G401 (cell line): Measurements from ENCODE around the gene GAP43. TPM values are rescaled to one million over a fixed set of nuclear protein-coding genes. Genes with fewer than 3 reads are reported as not detected.

Experiments
- DNase-seq: peaks from one replicate; pipeline ENCODE4 v3.0.0-alpha.2; 2015; ENCODE audit warnings: low spot score
- in situ Hi-C: cut with HindIII; loops from 2 replicates; pipeline ENCODE4 v1.10.0; 2016; ENCODE audit warnings: low sequenced_read_pairs, mixed read lengths
- total RNA-seq: library from RNA; depleted of rRNA; stranded (reverse); fragments of >200 nt; shearing (Covaris generic); gene quantifications from 2 replicates; pipeline ENCODE4 v1.2.3, GENCODE V29; 2014; rRNA removed

Gene GAP43
- total RNA-seq: not detected in 2 replicates

- in situ Hi-C loops: no loop called here
- peak; percentile 92 for DNase-seq
These were observed at the start of gene GAP43 for GRCh38 chr3:115623044-115623868. TSS of gene GAP43 (plus strand) at chr3:115623510. CDS start at chr3:115623690, 180 bp downstream.

GRCh38 chr3:115576325-115576875 lies 46.9 kb upstream of the GAP43 start:
- in situ Hi-C loops: no loop called here
- no peak for DNase-seq

GRCh38 chr3:115577000-115577399 lies 46.3 kb upstream of the GAP43 start:
- no peak for DNase-seq
- in situ Hi-C loops: no loop called here

GRCh38 chr3:115578331-115578730 lies 45.0 kb upstream of the GAP43 start:
- in situ Hi-C loops: no loop called here
- DNase-seq: no peak

- DNase-seq: no peak
- in situ Hi-C loops: no loop called here
These were observed 42.7 kb upstream of the GAP43 start for GRCh38 chr3:115580566-115580965.

- in situ Hi-C loops: no loop called here
- DNase-seq: no peak
These were observed 41.8 kb upstream of the GAP43 start for GRCh38 chr3:115581362-115582135.

GRCh38 chr3:115588201-115589115 lies 34.9 kb upstream of the GAP43 start:
- peak; percentile 80 for DNase-seq
- in situ Hi-C loops: no loop called here

GRCh38 chr3:115590873-115591272 lies 32.4 kb upstream of the GAP43 start:
- DNase-seq: no peak
- in situ Hi-C loops: no loop called here

GRCh38 chr3:115595611-115596275 lies 27.6 kb upstream of the GAP43 start:
- in situ Hi-C loops: no loop called here
- no peak for DNase-seq

- DNase-seq: no peak
- in situ Hi-C loops: no loop called here
These were observed 25.1 kb upstream of the GAP43 start for GRCh38 chr3:115598216-115598615.

- DNase-seq: peak; percentile 92
- in situ Hi-C loops: no loop called here
These were observed 21.1 kb upstream of the GAP43 start for GRCh38 chr3:115602194-115602593.

GRCh38 chr3:115611630-115612029 lies 11.7 kb upstream of the GAP43 start:
- in situ Hi-C loops: no loop called here
- no peak for DNase-seq

GRCh38 chr3:115615001-115615814 lies 8.1 kb upstream of the GAP43 start:
- in situ Hi-C loops: no loop called here
- DNase-seq: peak; percentile 75

- in situ Hi-C loops: no loop called here
- no peak for DNase-seq
These were observed 6.8 kb upstream of the GAP43 start for GRCh38 chr3:115616461-115616860.

GRCh38 chr3:115617591-115617990 lies 5.7 kb upstream of the GAP43 start:
- in situ Hi-C loops: no loop called here
- no peak for DNase-seq

- peak; percentile 75 for DNase-seq
- in situ Hi-C loops: no loop called here
These were observed 875 bp downstream of the GAP43 start for GRCh38 chr3:115624029-115624741.

GRCh38 chr3:115624901-115625300 lies 1.6 kb downstream of the GAP43 start:
- in situ Hi-C loops: no loop called here
- peak; percentile 76 for DNase-seq
